DOHH2 (cell line): ENCODE measurements around the gene OSBPL10.

ENCODE experiments used
- CTCF ChIP-seq: fragments of 200-600 bp; sonication (generic); IDR thresholded peaks from one replicate; pipeline ENCODE4 v1.5.1; 2014; ENCODE audit warnings: antibody characterized with exemption, mild to moderate bottlenecking, low read depth, low read length; ENCODE audit not compliant: poor library complexity, severe bottlenecking
- EZH2phosphoT487 ChIP-seq: fragments of 200-600 bp; sonication (generic); IDR thresholded peaks from 2 replicates; pipeline ENCODE4 v1.6.1; 2017; ENCODE audit warnings: borderline replicate concordance, mild to moderate bottlenecking, antibody characterized with exemption, low read length, moderate library complexity, mixed read lengths

- TF ChIP-seq CTCF (no peak), EZH2phosphoT487 (no peak)
Measured at GRCh38 chr3:31885235-31885634, 95.8 kb downstream of the OSBPL10 start.
